Stimulated activated CD8-positive, alpha-beta memory T cell treated with anti-CD3 and anti-CD28 coated beads, Interleukin-12 subunit alpha, Interleukin-12 subunit beta, amount 100 ng/mL, for 4 hours (primary cell): ENCODE measurements around the gene DOCK9.
"Not testable (repeated sequence)": the region's sequence is repeated elsewhere in the genome, so short reads cannot be mapped to it uniquely, and the experiment has no call there.

Experiments
- DNase-seq: peaks from one replicate; pipeline ENCODE4 v3.0.0-alpha.2; 2020; ENCODE audit warnings: low read depth

The DOCK9 gene

DNA sequence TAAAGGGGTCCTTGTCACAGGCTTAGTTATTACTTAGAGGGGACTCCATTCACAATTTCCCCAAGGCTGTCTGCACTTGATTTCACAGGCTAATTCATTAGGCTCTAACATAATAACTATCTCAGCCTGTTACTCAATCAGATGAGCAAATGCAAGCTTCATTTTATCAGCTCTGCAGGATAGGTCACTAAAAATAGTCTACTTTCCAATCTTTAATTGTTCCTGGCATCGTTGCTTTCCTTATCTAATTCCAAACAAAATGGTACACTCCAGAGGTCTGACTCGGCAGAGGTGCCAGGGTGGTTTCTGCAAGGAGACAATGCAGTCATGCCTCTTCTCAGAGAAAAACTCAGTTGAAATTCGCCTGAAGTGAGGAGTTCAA is 155.6 kb downstream of the DOCK9 start:
- no peak for DNase-seq

DNA sequence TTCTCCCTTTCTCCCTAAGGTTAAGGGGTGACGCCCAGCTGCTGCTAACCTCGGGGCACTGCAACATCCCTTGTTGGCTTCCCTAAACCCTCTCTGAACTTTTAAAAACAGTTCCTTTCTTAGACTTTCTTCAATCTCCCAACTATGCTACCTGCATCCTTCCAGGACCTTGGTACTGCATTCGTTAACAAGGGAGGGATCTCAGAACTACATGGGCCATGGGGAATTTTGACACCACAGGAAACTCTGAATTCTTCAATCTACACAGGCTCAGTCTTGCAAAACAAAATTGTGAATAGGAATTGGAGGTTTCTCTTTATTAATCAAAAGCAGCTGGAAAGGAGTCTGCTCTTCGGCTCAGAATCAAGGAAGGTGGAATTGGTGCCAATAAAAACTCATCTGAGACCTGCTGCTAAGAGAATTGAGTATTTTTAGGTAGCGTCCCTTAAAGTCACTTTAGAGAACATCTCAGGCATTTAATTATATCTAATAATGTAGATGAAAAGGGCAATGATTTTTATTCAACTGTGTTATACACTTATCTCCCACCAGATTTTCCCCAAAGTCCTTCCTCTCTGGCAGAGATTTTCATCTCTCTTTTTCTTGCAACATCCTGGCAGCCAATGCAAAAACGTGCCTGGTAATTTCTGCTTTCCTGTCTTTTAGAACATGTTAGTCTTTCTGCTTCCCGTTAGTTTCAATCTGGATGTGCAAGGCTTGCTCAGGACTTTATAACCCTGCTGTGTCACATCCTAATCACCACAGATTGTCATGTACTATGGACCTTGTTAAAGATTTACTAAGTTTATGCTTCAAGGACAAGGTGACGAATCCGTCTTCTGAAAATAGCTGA is 156.3 kb downstream of the DOCK9 start:
- DNase-seq, result no peak

DNA sequence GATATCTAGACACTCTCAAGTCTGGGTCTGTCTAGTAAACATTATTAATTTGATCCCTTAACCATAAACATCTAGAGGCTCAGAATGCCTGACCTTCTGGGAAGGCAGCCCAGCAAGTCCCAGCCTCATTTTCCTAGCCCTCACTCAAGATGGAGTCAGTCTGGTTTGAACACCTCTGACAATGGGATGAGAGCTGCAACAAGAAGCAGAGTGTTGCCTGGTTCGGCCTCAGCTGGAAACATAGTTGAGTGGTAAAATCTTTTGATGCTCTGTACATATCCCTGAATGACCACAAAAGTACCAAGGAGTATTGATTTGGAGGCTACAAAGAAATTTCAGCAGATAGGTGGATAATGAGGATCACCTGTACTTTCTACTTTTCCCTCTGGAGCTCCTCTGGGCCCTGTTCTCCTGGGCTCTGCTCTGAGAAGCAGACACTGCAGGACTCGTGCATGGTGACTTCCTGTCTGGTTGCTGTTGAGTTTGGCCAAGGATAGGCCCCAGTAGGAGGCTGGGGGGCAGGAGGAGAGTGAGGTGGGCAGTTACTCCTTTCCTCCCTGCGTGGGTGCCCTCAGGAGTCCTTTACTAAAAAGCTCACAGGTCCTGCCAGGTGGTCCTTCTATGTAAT is 157.0 kb downstream of the DOCK9 start:
- no peak for DNase-seq

DNA sequence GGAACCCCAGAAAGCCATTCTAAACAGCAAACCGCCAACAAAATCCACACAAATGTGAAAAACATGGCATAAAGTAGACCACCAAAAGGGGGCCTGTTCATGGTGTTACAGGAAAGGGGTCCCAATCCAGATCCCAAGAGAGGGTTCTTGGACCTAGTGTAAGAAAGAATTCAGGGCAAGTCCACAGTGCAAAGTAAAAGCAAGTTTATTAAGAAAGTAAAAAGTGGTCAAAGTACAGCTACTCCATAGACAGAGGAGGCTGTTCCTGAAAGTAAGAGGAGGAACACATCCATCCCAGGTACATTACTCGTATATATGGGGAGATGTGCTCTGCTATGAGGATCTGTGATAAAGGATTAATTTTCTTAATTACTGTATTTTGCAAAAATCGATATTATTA is 157.6 kb downstream of the DOCK9 start:
- no peak for DNase-seq

DNA sequence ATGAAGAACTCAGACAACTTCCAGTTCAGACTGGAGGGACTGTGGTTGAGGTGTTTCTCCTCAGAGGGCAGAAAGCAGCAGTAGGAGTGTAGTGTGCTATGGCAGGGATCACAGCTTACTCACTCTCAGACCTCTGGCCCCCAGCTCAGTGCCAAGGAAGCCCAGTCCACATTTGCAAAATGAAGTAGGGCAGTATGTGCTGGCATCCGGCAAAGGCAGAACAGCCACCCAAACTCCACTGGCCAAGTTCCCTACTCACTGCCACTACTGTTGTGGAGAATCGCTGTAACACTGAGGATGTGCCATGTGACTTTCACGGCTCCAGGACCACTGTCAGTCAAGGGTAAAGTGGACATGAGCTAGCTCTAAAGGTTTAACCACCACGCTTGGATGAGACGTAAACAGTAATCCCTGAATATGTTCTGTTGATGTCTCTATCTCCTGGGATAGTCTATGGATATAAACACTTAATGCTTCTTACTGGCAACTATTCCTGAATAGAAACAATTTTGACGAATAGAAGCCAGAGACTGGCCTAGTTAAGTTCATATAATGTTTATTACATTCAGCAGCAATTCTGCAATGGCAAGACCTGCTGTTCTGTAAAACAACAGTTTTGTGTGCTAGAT is 158.4 kb downstream of the DOCK9 start:
- DNase-seq, result no peak

DNA sequence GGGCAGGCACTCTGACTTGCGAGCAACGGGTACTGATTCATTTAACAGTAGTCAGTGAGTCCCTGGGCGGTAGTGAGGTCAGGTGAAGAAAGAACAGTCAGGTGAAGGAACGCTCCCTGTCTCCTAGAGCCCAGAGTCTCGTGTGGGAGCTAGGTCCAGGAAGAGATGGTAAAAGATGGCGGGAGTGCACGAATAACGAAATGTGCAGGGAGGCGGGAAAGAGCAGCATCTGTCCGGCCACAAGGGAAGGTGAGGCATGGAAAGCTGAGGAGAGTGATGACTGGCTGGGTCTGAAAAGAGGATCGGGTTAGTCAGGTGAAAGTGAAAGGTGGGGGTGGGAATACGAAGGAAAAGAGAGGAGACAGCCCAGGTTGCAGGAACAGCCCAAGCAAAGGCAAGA is 161.5 kb downstream of the DOCK9 start:
- no peak for DNase-seq

DNA sequence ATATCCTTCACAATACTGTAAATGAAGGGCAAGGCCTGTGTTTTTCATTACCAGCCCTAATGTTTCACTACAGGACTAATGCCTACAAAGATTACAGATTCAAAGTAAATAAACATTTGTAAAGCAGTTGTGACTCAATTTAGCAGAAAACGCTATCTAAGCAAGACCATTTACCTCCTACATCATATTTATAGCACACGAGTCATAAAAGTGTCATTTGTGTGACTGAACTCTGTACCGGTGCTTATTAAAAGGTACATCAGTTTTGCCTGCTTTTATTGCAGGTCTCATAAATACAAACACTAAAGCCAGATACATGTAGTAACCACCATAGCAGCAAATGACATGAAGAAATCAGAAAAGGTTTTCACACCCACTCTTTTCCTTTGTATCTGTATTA is 163.9 kb downstream of the DOCK9 start:
- no peak for DNase-seq

DNA sequence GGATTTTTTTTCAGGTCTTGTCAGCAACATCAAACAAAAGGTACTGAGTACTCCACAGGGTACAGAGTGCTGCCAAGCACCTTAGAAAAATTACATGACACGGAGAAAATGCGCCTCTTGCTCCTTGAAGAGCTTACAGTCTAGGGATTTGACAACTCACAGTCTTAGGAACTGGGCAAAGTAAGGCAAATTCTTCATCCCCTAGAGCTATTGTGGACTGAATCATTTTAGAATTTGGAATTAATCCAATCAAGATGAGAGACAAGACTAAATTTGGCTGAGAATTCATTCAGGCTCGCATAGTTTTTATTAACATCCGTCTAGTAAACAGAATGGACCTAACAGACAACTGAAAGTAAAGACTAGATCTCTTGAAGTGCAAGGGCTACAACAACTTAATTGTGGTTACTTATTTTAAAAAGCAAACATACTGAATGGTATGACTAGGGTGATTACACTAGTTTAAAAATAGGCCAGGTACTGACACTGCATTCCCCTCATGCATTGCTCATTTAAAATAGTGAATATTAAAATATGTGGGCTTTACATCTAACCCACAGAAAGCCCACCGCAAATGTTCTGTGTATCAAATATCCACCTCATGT is 165.6 kb downstream of the DOCK9 start:
- not testable (repeated sequence) for DNase-seq

DNA sequence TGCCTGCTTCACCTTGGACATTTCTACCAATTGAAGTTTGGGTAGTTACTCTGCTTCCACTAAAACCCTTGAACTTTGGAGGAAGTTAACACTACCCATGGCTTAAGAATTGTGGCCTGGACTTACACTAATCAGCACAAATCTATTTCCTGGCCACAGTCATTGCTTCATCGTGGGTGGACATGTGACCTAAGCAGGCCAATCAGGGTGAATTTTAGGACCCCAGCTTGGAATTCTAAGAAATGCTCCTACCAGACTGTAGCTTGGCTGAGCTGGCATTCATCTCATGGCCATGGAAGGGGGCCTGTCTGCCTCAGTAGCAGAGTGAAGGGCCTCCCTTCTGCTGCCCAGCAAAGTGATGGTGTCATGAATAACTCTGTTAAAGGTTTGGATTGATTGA is 167.1 kb downstream of the DOCK9 start:
- no peak for DNase-seq

DNA sequence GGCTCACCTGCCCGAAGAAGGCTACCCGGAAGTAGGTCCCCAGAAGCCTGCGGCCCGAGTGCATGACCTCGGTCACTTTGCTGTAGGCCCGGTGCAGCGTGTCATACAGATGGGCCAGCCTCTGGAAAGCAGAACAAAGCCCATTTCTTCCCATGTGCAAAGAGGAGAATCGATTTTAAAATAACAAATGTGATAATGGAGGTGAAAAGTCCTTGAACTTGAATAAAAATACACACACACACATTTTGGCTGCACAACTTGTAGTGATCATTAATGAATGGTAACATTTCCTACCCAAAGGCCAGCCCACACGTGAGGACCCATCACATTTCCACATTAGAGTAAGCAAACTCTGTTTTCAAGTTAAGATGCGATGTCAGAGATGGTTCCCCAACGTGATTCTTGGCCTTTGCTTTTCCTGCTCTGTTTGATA is 168.5 kb downstream of the DOCK9 start:
- DNase-seq, result no peak

DNA sequence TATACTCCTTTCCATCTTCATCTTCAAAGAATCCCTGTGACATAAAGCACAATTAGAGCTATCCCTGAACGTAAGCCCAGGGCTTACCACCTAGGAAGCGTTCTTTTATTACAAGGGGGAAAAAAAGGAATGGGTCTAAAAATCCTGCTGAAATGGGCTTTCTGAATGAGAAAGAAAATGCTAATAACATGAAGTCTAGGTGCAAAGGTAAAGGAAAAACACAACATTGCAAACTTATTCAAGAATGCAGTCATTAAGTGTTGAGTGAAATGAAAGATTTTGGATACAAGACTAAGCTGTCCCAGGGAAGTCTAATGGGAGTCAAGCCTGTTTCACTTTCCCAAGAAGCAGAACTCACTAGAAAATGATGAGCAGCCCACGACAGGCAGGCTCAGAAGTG is 170.1 kb downstream of the DOCK9 start:
- DNase-seq, result no peak

DNA sequence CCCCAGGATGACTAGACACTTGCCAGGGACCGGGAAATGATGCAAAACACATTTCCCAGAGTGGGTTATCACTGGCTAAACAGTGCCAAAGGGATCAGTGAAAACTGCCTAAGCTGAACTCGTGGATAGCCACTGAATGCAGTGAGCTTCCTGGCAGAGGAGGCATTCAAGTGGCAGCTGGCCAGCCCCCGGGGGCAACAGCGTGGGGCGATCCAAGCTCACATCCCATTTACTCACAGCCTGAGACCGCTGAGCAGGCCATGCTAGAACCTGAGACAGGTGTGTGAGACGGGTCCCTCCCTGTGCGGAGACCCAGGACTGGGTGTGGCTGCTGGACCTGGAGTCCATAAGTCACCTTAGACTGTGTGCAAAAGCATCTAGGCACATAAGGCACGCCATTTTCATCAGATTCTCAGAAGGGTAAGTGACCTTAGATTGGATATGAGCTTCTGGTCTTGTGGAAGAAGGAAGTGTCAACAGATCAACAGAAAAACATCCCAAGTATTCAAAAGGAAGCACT is 173.5 kb downstream of the DOCK9 start:
- no peak for DNase-seq

DNA sequence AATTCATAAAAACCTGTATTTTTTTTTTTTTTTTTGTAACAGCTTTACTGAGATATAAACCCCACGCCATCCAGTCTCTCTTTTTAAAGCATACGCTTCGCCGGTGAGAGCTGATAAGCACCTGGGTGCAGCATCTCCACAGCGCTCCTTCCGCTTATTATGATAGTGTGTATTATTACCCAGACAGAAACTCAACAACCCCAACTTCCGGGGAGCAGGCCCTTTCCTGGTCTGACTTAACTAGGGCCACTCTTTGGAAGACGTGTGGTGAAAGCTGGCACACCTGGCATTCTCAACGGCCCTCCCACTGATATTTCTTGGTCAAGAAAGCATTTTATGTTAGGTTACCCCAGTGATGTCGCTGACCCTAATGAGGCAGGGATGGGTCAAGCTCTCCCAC is 173.9 kb downstream of the DOCK9 start:
- DNase-seq, result no peak

DNA sequence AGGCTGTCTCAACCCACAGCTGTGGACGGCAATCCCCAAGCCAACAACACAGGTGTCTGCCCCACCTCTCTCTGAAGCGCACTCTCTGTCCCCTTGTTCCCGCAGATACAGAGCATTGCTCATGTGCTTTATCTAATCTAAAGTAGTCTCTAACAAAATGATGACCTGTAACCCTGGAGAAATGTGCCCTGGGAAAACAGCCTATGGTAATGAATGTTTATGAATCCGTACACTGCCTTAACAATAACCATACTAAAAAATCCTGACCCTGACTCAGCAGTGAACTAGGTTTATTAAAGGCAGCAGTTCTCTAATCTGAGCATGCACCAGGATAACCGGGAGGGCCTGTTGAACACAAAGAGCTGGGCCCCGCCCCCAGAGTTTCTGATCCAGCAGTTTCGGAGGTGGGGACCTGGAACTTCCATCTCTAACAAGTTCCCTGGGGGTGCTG is 174.7 kb downstream of the DOCK9 start:
- no peak for DNase-seq

DNA sequence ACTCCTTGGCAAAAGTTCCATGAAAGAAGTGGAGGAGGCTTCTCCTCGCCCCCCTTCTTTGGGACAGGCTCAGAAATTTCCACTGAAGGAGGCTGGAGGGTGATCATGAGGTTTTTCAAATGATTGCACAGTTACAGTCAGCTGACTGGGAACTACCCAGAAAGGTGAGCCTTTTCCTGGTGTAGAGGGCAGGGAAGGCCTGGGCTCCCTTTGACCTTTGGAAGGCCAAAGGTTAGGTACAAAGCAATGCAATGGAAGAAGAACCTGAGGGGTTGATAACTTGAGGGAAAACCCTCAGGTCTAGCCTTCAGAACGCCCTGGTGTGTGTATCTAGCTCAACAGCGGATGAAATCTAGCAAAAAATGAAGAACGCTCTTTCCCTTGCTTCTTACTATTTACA is 175.3 kb downstream of the DOCK9 start:
- no peak for DNase-seq

DNA sequence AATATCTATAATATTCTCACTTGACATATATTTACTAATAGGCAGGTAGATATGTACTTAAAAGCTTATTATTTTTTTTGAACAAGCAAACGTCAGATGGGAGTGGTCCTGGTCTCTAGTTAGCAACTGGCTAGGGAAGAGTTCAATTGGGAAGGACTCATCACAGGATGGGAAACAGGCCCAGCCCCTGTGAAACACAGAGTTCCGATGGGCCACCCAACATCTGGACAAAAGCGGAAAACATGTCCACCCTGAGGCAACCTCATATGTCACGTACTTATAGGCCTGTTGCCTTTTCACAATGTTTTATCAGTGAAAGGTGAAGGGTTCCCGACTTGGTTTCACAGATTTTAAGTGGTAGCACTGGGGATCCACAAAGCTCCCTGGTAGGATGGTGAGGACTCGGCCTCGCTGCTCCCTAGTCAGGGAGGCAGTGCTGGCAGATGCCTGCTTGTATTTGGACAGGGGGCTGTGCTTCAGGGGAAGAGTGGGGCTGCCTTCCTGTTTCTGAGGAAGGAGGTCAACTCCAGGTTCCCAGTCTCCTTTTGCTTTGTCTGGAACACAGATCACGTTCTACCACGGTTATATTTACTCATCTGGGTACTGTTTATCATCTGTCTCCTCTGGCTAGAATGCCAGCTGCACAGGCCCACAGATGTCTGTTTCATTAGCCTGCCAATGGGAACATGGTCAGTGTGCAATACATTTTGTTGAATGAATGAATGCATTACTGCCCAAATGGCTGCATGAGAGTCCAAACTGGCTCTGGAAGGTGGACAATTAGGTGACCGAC is 176.0 kb downstream of the DOCK9 start:
- DNase-seq, result no peak

DNA sequence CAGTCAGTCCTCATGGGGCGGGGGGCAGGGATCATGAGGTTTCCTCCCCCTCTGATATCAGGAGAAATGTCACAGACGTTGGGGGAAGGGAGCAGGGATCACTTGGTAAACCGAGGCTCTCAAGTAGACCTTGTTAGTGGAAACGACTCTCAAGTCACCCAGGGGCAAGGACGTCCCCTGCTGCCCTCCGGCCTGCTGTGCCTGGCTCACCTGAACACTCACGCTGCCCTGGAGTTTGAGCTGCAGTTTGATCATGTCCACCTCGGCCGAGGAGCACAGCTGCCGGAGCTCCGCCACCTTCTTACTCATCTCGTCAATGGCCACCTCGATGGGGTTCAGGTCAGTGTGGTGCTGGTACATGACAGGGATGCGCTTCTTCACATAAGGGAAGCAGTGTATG is 177.8 kb downstream of the DOCK9 start:
- DNase-seq, result no peak

DNA sequence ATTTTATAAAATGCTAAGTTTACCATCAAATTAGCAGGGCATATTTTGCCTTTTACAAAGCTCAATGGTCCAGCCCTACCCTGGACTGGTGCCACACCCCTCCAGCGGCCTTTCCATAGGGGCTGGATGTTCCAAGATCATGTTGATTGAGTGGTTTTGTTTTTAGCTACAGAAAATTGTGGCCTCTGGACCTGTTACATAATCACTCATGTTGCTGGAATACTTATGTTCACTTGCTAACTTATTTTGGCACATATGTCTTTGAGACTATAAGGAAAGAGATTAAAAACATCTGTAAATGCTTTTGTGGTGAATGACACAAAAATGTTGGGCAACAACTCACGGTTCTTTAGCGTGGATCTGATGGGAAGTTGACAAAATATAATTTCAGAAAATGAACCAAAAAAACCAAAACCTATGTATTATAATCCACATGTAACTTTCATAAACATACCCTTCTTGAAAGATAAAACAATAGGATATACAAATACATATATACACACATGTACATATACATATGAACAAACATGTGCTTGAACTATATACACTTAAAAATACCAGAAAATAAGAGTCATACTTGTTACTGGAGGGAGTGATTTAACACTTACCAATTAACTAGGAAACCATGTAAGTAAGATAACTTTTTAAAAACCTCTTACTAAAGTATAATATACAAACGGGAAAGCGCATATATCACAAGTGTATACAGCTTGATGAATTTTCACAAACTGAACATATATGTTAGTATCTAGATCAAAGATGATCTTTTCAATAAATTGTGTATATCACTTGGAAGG is 178.8 kb downstream of the DOCK9 start:
- DNase-seq, result no peak

DNA sequence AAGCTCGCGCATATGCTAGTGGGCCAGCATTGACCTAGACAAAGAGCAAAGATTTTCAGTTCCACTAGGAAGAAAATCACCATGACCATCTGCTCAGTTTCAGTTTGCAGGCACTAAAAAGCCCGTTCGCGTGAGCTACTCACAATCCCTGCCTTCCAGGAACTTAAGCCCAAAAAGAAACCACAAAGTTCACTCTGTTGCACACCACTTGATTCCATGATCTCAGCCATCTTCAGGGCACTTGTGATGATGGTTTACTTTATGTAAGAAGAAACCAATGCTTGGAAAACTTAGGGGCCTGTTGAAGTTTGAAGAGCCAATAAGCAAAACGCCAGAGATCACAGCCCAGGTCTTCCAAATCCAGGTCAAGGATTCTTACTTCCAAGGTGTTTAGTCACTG is 180.4 kb downstream of the DOCK9 start:
- DNase-seq, result no peak

DNA sequence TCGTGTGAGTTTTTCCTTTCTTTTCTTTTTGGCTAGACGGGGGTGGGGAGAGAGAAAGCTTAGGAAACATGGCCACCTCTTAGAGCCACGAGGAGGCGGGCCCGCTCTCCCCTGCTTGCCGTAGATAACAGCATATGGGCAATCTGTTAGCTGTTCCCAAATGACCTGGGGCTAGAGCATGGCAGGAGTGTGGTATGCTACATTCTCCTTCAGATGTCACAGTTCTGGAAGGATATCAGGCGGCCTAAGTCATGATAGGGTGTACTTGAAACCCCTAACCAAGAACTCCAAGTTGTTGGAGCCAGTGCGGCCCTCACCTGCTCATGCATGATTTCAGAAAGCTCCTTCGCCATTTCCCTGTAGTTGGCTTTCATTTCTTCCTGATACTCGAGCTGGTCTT is 181.1 kb downstream of the DOCK9 start:
- DNase-seq, result no peak

DNA sequence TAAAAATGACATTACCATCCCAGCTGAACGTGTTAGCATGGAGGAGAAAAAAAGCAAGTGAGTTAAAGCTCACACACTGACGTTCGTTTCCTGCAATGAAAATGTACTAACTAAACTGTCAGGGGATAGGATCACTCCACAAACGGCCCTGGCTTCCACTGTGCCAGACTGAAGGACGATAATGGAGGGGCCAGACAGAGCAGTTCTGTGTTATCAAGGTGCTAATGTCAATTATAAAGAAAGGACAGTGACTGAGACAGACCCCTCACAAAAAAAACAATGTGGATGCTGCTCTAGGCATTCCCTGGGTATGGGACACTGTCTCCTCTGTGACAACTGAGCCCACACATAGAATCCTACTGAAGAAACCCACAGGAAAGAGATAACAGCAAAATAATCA is 181.7 kb downstream of the DOCK9 start:
- no peak for DNase-seq
